GM12872 (cell line): ENCODE results near the gene FGFR2.

Experiments
- CTCF ChIP-seq: IDR thresholded peaks from 3 replicates; pipeline ENCODE4 v1.5.1; 2011; ENCODE audit warnings: low read depth, mild to moderate bottlenecking, low read length, moderate library complexity; ENCODE audit not compliant: insufficient read depth

Gene FGFR2

GRCh38 chr10:121449482-121449924, 148.7 kb downstream of the FGFR2 start:
- TF ChIP-seq CTCF = no peak

DNA sequence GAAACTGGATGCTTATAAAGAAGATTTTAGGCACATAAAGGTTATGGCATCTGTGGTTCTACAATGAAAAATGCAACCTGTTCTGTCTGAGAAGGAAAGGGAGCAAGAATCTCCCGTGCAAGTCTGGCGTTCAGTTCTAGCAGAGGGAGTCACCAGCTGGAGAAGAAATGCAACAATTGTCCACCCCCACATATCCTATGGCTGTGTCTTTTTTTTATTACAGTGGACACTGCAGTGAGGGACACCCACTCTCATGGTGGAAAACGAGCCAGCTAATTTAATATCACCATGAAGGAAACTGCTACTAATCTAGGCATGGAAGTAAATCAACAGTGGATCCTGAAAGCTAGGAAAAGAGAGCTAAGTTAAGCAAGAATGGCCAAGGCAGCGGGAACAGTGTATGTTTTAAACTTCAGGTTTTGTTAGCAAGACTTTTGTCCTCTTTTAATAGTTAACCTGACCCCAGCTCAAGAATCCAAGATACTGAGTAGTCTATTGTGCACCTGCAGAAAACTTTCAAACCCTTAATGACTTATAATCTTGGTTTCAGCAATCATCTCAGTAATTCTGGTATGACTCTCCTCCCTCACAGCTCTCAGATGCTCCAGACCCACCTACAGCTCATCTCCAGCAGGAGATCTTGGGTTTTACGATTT, 149.3 kb downstream of the FGFR2 start:
- TF ChIP-seq CTCF = no peak

DNA sequence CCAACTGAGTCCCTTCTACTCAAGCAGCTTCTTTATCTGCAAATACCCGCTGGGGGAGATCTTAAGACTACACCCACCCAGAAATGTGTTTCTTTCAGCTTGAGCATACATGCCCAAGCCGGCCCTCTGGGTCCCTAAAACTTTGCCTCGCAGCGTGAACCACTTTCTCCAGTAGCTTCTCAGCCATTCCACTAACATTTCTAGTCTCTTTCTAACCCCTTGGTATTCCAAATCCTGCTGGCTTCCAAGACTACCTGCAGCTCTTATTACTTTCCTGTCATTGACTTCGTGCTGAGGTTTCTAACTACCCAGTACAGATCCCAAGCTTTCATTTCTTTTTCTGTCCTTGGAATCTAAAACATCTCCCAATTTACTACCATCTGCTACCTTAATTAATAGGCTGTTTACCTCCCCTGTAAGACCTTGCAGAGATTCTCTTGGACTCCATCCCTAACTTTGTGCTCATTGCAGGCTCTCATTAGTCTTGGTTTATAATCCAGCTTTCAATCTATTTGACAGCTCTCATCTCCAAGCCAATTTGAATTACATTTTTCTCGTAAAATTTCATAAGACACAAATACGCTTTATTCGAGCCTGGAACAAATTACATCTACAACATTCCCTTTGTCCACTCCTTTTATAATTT, 153.6 kb downstream of the FGFR2 start:
- no peak for TF ChIP-seq CTCF

DNA sequence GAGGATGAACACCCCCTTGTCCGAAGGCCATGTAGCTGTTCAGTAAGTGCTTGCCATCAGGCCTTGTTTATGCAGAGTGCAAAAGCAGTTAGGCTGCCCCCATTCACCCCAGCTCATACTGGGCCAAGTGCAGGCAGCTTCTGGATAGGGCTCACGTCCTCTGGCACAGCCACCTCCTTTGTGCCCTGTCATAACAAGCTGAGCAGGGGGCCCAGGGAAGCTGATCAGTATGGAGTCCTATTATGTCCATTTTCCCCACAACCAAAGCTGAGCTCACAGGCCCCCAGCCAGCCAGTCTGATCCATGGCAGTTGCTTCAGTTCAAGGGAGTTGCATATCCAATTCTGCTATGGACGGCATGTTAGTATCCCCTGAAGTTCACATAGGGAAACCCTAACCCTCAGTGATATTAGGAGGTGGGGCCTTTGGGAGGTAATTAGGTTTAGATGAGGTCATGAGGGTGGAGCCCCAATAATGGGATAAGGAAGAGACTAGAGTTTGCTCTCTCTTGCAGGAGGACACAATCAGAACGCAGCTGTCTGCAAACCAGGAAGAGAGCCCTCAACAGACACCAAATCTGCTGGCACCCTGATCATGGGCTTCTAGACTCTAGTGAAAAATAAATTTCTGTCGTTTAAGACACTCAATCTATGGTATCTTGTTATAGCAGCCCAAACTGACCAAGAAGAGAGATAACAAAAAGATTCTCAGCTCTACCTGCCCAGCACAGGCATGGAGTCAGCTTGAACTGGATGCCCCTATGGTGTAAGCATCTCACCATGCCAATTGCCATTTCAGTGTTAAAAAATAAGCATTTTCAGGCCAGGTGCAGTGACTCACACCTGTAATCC, 155.9 kb downstream of the FGFR2 start:
- no peak for TF ChIP-seq CTCF

- TF ChIP-seq CTCF = no peak
These were observed 157.8 kb downstream of the FGFR2 start for GRCh38 chr10:121440461-121440860.

GRCh38 chr10:121438333-121438732, 159.9 kb downstream of the FGFR2 start:
- no peak for TF ChIP-seq CTCF

- TF ChIP-seq CTCF = no peak
These were observed 160.6 kb downstream of the FGFR2 start for GRCh38 chr10:121437596-121437995.
